ENCODE measurements around the gene ARAP2.
"Not testable (repeated sequence)": the region's sequence is repeated elsewhere in the genome, so short reads cannot be mapped to it uniquely, and the experiment has no call there.

- TF ChIP-seq CTCF (IDR thresholded peaks at IDR 0.05); POLR2A (IDR thresholded peaks at IDR 0.05); POLR2AphosphoS5 (IDR thresholded peaks at IDR 0.05; ENCODE audit: insufficient read depth in 1 of 2, low read depth in 1 of 2): not testable (repeated sequence)
Measured at GRCh38 chr4:36182315-36182714, 62.0 kb downstream of the ARAP2 start.
